H7 (cell line): ENCODE measurements around the gene PLPPR1. TPM values are rescaled to one million over a fixed set of nuclear protein-coding genes. Genes with fewer than 3 reads are reported as not detected.

ENCODE experiments used
- DNase-seq: peaks from one replicate; pipeline ENCODE4 v3.0.0; 2012
- H3K27me3 ChIP-seq: 2 replicates; pipeline ENCODE4 v1.6.0; 2011; ENCODE audit warnings: mild to moderate bottlenecking, low read length; ENCODE audit not compliant: control insufficient read depth, insufficient read depth
- H3K36me3 ChIP-seq: replicated peaks from 2 replicates; pipeline ENCODE4 v1.5.1; 2011; ENCODE audit warnings: low read length; ENCODE audit not compliant: control insufficient read depth, insufficient read depth
- H3K4me3 ChIP-seq: 2 replicates; pipeline ENCODE4 v1.5.1; 2011; ENCODE audit warnings: low read depth, mild to moderate bottlenecking, control low read depth, low read length, moderate library complexity; ENCODE audit not compliant: insufficient read depth
- total RNA-seq: library from RNA; depleted of rRNA; stranded (reverse); fragments of >200 nt; shearing (Covaris generic); gene quantifications from 2 replicates; pipeline ENCODE4 v1.2.3, GENCODE V29; 2014

Gene PLPPR1
- total RNA-seq, 1 experiment from 2014 or later = 2.8 TPM

DNA sequence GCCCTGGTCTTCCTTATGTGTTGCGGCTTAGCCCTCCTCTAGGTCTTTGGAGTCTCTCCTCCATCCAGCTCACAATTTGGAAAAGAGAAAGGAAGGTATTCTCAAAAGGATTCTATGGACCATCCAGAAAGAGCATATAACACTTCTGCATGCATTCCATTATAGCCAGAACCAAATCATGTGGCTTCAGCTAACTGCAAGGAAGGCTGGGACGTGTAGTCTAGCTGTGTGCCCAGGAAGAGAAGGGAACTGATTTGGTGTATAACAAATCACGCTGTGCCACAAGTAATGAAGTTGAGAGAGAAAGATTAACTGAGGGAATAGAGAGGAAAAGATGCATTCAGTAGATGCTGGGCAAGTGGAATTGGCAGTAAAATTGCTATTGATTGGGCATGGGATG, 43.7 kb downstream of the PLPPR1 start:
- H3K27me3 ChIP-seq = no peaks in the 10 kb centered on the region
- H3K4me3 ChIP-seq = no peak overlapping the region
- no peak for DNase-seq
- H3K36me3 ChIP-seq = no peaks in the 10 kb centered on the region

DNA sequence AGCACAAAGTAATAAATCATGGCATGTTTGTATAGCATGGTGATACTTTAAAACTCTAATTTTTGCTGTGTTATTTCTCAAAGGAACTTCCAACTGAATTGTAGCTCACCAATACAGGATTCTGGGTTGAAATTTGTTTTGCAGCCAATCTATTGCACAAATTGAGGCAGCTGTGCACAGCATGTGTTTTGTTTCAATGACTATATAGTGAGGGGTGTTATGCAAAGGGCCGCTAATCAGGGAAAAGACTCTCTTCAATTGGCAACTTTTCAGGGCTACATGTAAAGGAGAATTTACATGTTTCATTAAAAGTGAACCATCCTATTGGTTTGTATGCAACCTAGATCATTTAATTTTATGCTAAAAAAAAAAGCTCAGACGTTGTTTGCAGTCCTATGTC, 44.6 kb downstream of the PLPPR1 start:
- DNase-seq = no peak
- Histone ChIP-seq H3K27me3 (no peaks in the 10 kb centered on the region), H3K4me3 (no peak overlapping the region), H3K36me3 (no peaks in the 10 kb centered on the region)

DNA sequence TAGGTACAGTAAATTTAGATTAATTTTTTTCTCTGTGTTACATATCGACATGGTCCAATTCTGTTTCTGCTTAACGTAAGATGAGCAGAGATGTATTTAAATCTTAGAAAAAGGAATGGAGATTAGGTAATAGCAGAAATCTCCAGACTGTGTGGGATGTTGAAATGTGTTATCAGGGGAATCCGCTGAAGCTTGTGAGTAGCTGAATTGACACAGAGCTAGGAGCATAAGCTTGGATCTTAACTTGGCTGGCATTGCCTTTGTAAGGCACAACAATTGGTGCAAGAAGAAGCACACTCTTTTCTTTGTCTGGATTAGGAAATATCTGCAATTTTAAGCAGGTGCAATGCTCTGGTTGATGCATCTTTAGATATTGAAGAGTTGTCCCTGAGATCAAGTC, 53.1 kb downstream of the PLPPR1 start:
- DNase-seq = no peak
- Histone ChIP-seq H3K27me3 (no peaks in the 10 kb centered on the region), H3K4me3 (no peak overlapping the region), H3K36me3 (no peaks in the 10 kb centered on the region)

DNA sequence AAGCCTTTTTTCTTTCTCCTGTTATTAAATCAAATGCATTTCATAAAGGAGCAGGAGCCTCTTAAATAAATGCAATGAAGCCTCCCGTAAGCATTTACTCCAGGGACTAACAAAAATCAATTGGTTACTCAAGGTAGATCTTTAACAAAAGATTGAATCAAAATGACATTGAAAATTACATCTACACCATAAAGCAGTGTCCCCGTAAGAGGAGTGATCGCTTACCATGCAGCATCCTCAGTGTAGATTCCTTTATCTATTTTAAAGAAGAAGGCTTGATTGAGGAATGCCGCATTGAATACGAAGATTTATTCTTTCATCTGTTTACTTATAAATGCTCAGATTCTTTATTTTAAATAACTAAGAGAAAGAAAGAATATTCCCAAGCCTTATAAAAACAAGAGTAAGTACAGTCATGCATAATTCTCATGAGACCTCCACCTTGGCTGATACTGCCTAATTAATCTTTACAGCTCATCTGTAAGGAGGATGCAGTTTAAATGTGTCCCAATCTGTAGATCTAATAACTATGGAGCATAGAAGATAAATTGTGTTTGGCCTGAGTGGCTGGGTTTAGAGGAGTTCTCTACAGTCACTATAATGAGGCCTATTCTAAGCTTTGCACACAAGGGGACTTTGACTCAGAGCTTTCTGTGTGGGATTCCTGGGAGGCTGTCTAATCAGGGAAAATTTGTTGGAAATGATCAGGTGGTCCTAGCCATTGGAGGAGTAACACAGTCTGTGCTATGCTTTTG, 55.1 kb downstream of the PLPPR1 start:
- Histone ChIP-seq H3K36me3 (no peaks in the 10 kb centered on the region), H3K4me3 (no peak overlapping the region), H3K27me3 (no peaks in the 10 kb centered on the region)
- no peak for DNase-seq

DNA sequence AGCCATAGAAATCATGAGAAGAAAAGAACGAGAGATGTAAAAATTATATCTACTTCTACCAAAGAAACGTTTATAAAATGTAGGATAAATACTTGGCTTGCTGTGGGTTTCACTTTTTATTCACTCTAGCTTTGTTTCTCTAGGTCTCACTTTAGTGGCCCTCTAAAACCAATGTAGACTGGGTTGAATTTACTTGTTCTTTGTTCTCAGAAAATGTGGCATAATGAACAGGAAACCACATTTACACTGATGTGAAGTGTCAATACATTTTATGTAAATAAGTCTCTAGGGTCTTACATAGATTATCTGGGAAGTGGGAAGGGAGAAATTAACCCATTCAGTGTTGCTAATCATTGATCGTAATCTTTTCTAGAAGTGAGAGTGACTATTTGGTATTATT, 58.9 kb downstream of the PLPPR1 start:
- no peaks in the 10 kb centered on the region for H3K27me3 ChIP-seq
- no peak for DNase-seq
- no peaks in the 10 kb centered on the region for H3K36me3 ChIP-seq
- H3K4me3 ChIP-seq = no peak overlapping the region

DNA sequence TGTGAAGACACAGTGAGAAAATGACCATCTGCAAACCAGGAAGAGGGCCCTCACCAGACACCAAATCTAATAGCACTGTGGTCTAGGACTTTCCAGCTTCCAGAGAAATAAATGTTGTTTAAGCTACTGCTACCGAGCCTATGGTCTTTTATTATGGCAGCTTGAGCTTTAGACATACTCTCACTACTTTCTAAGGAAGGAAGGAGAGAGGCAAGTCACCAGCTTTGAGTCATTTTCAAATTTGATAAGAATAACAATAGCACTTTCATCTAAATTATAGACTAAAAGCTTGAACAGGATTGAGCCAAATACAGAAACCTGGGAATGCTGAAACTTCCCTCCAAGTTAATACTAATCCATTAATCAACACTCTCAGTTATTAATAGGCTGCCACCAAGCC, 64.4 kb downstream of the PLPPR1 start:
- no peak for DNase-seq
- Histone ChIP-seq H3K27me3 (no peaks in the 10 kb centered on the region), H3K4me3 (no peak overlapping the region), H3K36me3 (no peaks in the 10 kb centered on the region)

DNA sequence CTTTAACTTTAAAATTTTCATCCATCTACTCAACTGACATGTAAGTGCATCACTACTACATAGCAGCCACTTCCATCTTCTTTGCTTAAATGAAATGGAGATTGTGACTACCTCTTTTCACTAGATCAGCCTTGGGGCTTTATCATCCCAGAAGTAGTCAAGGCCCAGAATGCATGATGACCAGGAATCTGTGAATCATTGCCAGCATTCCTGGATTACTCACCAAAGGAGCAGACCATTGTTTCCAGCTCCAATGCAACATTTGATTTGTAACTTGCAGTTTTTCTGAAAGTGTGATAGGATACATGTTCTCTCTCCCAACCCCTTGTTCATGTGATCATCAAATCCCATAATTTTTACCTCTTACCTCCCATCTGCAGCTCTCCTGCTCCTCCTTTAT, 65.1 kb downstream of the PLPPR1 start:
- no peak for DNase-seq
- Histone ChIP-seq H3K27me3 (no peaks in the 10 kb centered on the region), H3K4me3 (no peak overlapping the region), H3K36me3 (no peaks in the 10 kb centered on the region)

DNA sequence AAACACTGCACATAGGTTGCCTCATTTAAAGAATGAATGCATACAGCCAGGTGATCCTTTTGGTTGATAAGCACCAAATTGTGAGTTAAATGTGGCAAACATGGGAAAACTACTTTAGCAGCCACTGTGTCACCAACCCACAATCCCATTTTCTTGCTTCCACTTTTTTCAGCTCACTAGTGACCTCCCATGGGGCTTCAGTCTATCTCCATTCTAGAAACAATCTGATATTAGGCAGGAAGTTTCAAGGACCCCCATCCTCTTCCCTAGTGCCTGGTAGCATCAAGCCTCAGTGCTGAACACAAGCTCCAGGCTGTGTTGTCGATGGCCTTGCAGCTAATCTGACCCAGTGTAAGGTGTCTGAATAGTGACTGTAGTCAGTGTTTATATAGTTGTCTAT, 66.2 kb downstream of the PLPPR1 start:
- Histone ChIP-seq H3K27me3 (no peaks in the 10 kb centered on the region), H3K4me3 (no peak overlapping the region), H3K36me3 (no peaks in the 10 kb centered on the region)
- no peak for DNase-seq

DNA sequence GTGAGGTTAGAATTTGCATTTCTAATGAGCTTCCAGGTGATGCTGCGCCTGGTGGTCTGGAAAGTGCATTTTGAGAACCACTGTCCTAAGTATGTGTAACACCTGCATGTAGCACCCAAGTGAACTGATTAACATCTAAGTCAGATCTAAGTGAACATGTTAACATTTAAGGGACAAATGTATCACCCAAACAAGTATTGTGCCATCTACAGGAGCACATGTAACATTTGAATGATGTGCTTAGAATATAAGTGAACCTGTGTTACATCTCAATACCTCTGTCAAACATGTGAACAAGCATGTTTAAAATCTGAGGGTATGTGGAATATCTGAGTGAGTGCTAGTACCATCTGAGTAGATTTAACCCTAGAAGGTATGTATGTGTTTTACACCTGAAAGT, 68.7 kb downstream of the PLPPR1 start:
- no peak for DNase-seq
- Histone ChIP-seq H3K27me3 (no peaks in the 10 kb centered on the region), H3K4me3 (no peak overlapping the region), H3K36me3 (no peaks in the 10 kb centered on the region)

DNA sequence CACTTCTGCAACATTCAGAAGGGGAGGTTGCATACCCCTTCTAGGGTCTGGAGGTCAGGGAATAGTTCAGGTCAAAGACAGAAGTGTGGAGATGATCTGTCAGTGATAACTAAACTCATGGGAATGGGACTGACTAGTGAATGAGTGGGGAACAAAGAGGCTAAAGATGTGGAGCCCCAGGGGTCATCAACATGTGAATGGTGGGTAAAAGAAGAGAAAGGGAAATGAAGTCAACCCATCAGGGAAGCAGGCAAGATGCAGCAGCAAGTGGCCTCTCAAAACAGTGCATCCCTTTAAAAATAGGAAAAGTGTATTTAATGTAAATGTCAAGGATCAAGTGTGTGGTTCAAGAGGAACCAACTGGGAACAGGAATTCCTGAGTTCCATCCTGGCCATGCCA, 69.9 kb downstream of the PLPPR1 start:
- no peaks in the 10 kb centered on the region for H3K27me3 ChIP-seq
- H3K4me3 ChIP-seq = no peak overlapping the region
- H3K36me3 ChIP-seq = no peaks in the 10 kb centered on the region
- no peak for DNase-seq

DNA sequence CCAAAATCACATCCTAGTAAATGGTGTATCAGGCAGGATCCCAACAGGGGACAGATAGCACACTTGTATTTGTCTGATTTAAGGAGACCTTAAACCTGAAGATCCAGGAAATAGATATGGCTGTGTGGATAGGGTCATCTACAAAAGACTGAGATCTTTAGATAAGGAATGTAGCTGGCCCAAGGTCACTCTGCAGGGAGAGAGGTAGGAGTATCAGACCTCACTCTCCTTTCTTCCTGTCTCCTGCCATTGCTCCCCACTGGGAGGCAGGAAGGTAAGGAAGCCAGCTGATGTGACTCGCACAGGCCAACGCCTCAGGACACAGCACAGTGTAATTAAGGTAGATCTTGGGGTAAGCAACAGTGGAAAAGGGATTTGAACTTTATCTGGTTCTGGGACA, 85.8 kb downstream of the PLPPR1 start:
- DNase-seq = no peak
- H3K36me3 ChIP-seq = no peaks in the 10 kb centered on the region
- H3K4me3 ChIP-seq = no peak overlapping the region
- no peaks in the 10 kb centered on the region for H3K27me3 ChIP-seq

DNA sequence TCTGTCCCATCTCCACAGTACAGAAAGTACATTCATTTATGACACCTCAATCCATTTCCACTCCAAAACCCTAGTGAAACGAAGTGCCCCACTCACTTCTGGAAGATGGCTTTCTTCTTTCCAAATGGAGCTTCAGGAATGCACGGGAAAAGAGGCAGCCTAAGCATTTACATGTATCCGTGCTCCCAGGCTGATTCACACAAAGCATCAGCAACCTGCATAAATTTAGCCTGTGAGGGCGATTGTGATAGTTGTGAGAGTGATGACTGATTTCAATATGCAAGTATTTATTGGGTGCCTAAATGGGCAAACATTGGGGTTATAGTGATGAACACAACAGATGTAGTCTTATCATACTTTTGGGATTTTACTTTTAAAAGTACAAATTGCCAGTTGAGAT, 86.6 kb downstream of the PLPPR1 start:
- H3K27me3 ChIP-seq = no peaks in the 10 kb centered on the region
- no peak overlapping the region for H3K4me3 ChIP-seq
- no peak for DNase-seq
- no peaks in the 10 kb centered on the region for H3K36me3 ChIP-seq

DNA sequence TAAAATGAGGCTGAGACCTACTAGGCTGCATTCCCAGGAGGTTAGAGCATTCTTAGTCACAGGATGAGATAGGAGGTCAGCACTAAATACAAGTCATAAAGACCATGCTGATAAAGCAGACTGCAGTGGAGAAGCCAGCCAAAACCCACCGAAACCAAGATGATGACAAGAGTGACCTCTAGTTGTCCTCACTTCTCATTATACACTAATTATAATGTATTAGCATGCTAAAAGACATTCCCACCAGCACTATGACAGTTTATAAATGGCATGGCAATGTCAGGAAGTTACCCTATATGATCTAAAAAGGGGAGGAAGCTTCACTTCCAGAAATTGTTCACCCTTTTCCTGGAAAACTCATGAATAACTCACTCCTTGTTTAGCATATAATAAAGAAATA, 88.6 kb downstream of the PLPPR1 start:
- no peak for DNase-seq
- Histone ChIP-seq H3K4me3 (no peak overlapping the region), H3K36me3 (no peaks in the 10 kb centered on the region), H3K27me3 (no peaks in the 10 kb centered on the region)

DNA sequence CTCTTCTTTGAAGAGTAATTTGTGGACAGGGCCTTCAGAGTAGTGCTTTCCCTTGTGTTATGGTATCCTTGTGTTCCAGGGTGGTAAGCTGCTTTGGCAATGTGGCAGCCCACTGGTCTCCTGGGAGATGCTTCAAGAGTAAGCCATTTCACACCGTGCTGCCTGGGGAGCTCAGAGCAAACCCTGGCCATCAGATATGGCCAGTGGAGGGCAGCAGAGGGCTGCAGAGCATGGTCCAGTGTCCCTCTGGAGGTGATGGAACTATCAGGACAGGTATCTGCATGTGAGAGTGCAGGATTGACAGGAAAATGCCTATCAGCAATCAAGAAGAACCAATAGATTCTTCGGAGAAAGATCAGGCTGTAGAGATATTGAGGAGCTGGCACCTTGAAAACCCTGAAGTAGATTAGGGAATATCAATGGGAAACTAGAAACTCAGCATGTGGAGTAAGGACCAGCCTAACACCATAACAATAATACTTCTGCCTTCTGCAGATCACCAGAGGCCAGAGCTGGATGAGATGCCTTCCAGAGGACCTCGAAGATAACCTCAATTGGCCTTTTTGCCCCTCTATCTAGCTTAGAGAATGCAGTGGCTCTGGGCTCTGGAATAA, 90.8 kb downstream of the PLPPR1 start:
- Histone ChIP-seq H3K36me3 (no peaks in the 10 kb centered on the region), H3K27me3 (no peaks in the 10 kb centered on the region), H3K4me3 (no peak overlapping the region)
- peak; percentile 47 for DNase-seq

DNA sequence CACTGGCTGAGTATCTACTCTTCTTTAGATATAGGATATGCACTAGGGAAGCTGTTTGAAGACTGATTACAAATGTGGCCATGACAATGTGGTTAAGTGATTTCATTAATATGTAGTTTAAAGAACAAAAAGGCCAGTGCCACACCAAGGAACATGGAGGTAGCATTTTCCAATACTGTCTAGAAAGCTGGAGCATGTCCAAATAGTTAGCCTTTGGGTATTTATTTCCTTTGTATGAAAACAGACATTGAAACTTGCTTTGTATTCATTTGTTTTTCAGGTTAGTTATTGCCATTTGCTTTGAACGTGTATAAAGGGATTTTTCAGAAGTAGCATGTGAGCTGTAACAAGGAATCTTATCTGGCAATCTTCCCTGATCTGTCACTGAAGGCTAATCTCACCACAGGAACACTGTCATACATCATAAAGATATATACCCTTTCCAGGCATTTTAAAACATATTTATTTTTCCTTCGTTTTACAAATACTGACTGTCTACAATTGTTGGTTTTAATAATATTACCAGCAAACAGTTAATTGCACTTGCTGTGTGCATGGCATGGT, 93.4 kb downstream of the PLPPR1 start:
- DNase-seq = no peak
- H3K4me3 ChIP-seq = no peak overlapping the region
- H3K27me3 ChIP-seq = no peaks in the 10 kb centered on the region
- no peaks in the 10 kb centered on the region for H3K36me3 ChIP-seq
